HEK293T (cell line): Measurements from ENCODE around the gene ME3.

Source experiments
- ARNT ChIP-seq: fragments of 450-650 bp; IDR thresholded peaks from 2 replicates; pipeline ENCODE4 v1.6.1; 2017; ENCODE audit warnings: mild to moderate bottlenecking
- ELF4 ChIP-seq: fragments of 450-650 bp; IDR thresholded peaks from 2 replicates; pipeline ENCODE4 v1.6.1; 2017; ENCODE audit warnings: antibody characterized with exemption
- FOXA1 ChIP-seq: fragments of 450-650 bp; IDR thresholded peaks from 2 replicates; pipeline ENCODE4 v1.6.1; 2016; ENCODE audit warnings: mild to moderate bottlenecking
- L3MBTL2 ChIP-seq: fragments of 450-650 bp; conservative IDR thresholded peaks from 2 replicates; pipeline ENCODE4 v1.6.1; 2016; ENCODE audit warnings: mild to moderate bottlenecking

GRCh38 chr11:86670911-86671310 lies 1.5 kb downstream of the ME3 start:
- TF ChIP-seq FOXA1 (no peak), ARNT (no peak), ELF4 (no peak), L3MBTL2 (no peak)
